Activated CD4-positive, alpha-beta T cell treated with anti-CD3 and anti-CD28 coated beads, Interleukin-2, amount 50 U/mL, for 48 hours (primary cell): ENCODE data around the gene ERVMER34-1.

Experiments used
- DNase-seq, 2 experiments: peaks; one replicate each; pipeline ENCODE4 v3.0.0-alpha.2; 2020

The ERVMER34-1 gene

DNA sequence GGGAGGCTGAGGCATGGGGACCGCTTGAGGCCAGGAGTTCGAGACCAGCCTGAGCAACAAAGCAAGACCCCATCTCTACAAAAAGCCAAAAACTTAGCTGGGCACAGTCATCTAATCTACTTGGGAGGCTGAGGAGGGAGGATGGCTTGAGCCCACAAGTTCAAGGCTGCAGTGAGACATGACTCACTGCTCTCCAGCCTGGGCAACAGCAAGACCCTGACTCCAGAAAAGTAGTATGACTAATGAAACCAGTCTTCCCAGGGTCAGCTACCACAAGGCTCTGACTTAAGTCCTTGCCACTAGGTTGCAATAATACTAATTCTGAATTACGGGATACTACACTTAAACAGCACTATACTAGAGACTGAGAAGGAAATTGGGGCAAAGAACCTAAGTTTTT is 33.1 kb downstream of the ERVMER34-1 start:
- no peak for DNase-seq

- DNase-seq, result no peak
Measured at GRCh38 chr4:52716364-52717151, 34.7 kb downstream of the ERVMER34-1 start.

GRCh38 chr4:52715914-52716313 is 35.3 kb downstream of the ERVMER34-1 start:
- DNase-seq, result no peak

- no peak for DNase-seq
Measured at GRCh38 chr4:52715255-52715897, 35.8 kb downstream of the ERVMER34-1 start.

DNA sequence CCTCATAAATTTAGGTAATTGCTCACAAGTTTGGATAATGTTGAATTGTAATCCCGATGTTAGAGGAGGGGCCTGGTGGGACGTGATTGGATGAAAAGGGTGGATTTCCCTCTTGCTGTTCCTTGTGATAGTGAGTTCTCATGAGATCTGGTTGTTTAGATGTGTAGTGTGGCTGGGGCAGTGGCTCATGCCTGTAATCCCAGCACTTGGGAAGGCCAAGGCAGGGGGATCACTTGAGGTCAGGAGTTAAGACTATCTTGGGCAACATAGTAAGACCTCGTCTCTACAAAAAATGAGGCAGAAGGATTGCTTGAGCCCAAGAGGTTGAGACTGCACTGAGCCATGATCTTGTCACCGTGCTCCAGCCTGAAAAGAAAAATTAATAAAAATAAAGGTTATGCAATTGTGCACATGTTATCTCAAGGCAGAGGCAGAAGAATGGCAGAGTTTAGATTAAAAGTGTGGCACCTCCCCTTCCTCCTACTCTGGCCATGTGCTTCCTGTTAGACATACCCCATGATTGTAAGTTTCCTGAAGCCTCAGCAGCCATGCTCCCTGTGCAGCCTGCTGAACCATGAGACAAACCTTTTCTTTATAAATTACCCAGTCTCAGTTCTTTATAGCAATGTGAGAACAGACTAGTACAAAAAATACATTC is 36.5 kb downstream of the ERVMER34-1 start:
- no peak for DNase-seq

- no peak for DNase-seq
Measured at GRCh38 chr4:52713456-52713937, 37.7 kb downstream of the ERVMER34-1 start.

- DNase-seq, result peak; percentile 98 to 99
Measured at GRCh38 chr4:52712251-52713130, 38.7 kb downstream of the ERVMER34-1 start.

- no peak for DNase-seq
Measured at GRCh38 chr4:52711834-52712250, 39.4 kb downstream of the ERVMER34-1 start.

DNA sequence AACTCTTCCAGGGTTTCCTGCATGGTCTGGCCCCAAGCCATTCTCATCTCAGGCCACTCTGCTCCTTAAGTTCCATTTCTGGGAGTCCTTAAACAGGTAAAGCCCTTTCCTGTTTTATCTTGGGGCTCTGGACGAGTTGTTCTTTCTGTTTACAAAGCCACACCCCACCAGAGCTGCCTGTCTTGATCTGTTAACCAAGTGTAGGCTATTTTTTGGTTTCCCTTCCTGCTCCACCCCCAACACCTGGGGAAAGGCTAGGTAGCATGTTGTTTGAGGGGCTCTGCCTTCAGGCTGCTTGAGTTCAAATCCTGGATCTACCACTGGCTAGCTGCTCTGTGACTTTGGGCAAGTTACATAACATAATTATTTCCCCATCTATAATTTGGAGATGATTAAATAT is 40.0 kb downstream of the ERVMER34-1 start:
- DNase-seq, result no peak

GRCh38 chr4:52709155-52709554 is 42.1 kb downstream of the ERVMER34-1 start:
- DNase-seq, result no peak

- no peak for DNase-seq
Measured at GRCh38 chr4:52704661-52705060, 46.6 kb downstream of the ERVMER34-1 start.

- no peak for DNase-seq
Measured at GRCh38 chr4:52704133-52704532, 47.1 kb downstream of the ERVMER34-1 start.

DNA sequence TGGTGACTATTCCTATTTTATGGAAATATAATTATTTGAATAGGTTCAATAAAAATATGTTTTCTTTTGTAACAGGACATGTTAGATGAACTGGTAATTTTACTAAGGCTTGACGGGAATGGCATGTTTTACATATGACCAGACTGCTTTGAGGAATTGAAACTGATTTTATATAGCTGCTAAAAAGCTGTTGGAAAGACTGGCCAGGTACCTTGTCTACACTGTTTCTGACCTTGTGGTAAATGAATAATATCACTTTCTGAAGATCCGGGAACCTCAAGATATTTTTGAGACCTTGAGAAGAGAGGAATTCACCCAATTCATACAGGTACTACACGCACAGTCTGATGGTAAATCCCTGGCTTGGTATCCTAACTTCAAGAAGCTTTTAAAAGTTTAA is 50.0 kb downstream of the ERVMER34-1 start:
- DNase-seq, result no peak

DNA sequence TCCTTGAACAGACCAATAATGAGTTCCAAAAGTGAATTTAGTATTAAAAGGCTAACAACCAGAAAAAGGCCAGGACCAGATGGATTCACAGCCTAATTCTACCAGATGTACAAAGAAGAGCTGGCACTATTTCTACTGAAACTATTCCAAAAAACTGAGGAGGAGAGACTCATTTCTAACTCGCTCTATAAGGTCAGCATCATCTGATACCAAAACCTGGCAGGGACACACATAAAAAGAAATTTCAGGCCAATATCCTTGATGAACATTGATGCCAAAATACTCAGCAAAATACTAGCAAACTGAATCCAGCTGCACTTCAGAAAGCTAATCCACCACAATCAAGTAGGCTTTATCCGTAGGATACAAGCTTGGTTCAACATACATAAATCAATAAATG is 56.3 kb downstream of the ERVMER34-1 start:
- DNase-seq, result no peak

- no peak for DNase-seq
Measured at GRCh38 chr4:52693492-52693891, 57.7 kb downstream of the ERVMER34-1 start.
